Measurements from ENCODE around the gene RAB11FIP3. TPM values are rescaled to one million over a fixed set of nuclear protein-coding genes. Genes with fewer than 3 reads are reported as not detected.

RAB11FIP3 gene
- total and polyA plus RNA-seq, 9 of the 15 experiments (the other 6 are each of a cell fraction or from before 2014, with no cell fraction given): 0.46 to 13.1 (median 4.3) TPM

- BruUV-seq (replicated peaks): no TSS peak
- CTCF ChIA-PET (ENCODE audit: low intra/inter-chr PET ratio): no interaction called here
- Histone ChIP-seq H3K9ac (ENCODE audit: insufficient read depth in 1 of 2, low read depth in 2 of 2, low read length in 2 of 2) (no peak overlapping the region), H3K9me3 (replicated peaks; ENCODE audit: control insufficient read depth, insufficient read depth, low read depth, low read length) (no peaks in the 10 kb centered on the region), H3K4me1 (replicated peaks in 1 of 2; ENCODE audit: control insufficient read depth in 2 of 2, insufficient read depth in 2 of 2, low read length in 2 of 2) (peaks cover 2 to 43% of the 10 kb centered on the region in 2 experiments; a peak in 3 of 5 replicates), H3K9me1 (ENCODE audit: control insufficient read depth, insufficient read depth, low read length) (no peaks in the 10 kb centered on the region), H4K20me1 (replicated peaks; ENCODE audit: control insufficient read depth, insufficient read depth, low read length) (no peaks in the 10 kb centered on the region), H3K27ac (ENCODE audit: extremely low read depth, low read depth, low read length) (no peak overlapping the region), H3K4me2 (ENCODE audit: insufficient read depth, low read length) (no peak overlapping the region), H3K27me3 (ENCODE audit: control insufficient read depth in 2 of 2, insufficient read depth in 2 of 2, low read length in 2 of 2) (no peaks in the 10 kb centered on the region), H3K4me3 (no peak overlapping the region), H3K79me2 (ENCODE audit: control insufficient read depth, insufficient read depth, low read length) (no peaks in the 10 kb centered on the region), H2AFZ (ENCODE audit: low read depth, low read length) (no peak overlapping the region), H3K36me3 (ENCODE audit: control insufficient read depth, insufficient read depth, low read length) (peaks cover 11% of the 10 kb centered on the region; the same call in 1 of the 3 replicates)
- intact Hi-C loops (cut with micrococcal nuclease) (no loop called here), in situ Hi-C loops (cut with MboI) (no loop called here)
- no peak for ATAC-seq
- FAIRE-seq: no peak
- WGBS (ENCODE audit: insufficient coverage, low coverage, missing lambda C conversion rate): 92% methylated on average over 9 of the region's 11 CpGs
- POLR2A ChIA-PET: interaction anchor here (1.3 kb wide), 1 partner anchor 15 kb away, joined by 4 read pairs; no protein-coding TSS in a partner anchor
- DNase-seq (ENCODE audit: extremely low read depth in 1 of 4, low spot score in 3 of 4): no peak
- TF ChIP-seq MGA (IDR thresholded peaks at IDR 0.05): no peak
- no peak for TF ChIP-seq HLTF (IDR thresholded peaks at IDR 0.05)
- TF ChIP-seq HMGN3 (IDR thresholded peaks at IDR 0.05; ENCODE audit: borderline replicate concordance, extremely low read depth, insufficient read length, low read depth, low read length): no peak
- no peak for TF ChIP-seq AFF1 (IDR thresholded peaks at IDR 0.05; ENCODE audit: low read depth in 1 of 2, partially characterized antibody in 2 of 2)
- no peak for TF ChIP-seq ZNF740 (CRISPR knock-in tag; IDR thresholded peaks at IDR 0.05)
- TF ChIP-seq ZNF740 (tag; IDR thresholded peaks at IDR 0.05): no peak
Measured at GRCh38 chr16:515939-516226, 90.4 kb downstream of the RAB11FIP3 start.

Measured in K562 (cell line).